ENCODE measurements around the gene INSYN2B.

- TF ChIP-seq CTCF (IDR thresholded peaks at IDR 0.05; ENCODE audit: low read length) (no peak), EZH2 (IDR thresholded peaks at IDR 0.05; ENCODE audit: borderline replicate concordance, low read length) (no peak)
Observed at GRCh38 chr5:169906745-169907649, 73.3 kb downstream of the INSYN2B start.

All from OCI-LY1 (cell line).